Parathyroid adenoma (tissue), 2 donors: ENCODE results near the gene NRXN3.

Source experiments
- H2AFZ ChIP-seq: fragments of 300-600 bp; sonication (generic); one replicate; pipeline ENCODE4 v1.7.0; 2017; ENCODE audit warnings: antibody characterized with exemption, mild to moderate bottlenecking
- H3K27ac ChIP-seq: fragments of 300-600 bp; sonication (generic); one replicate; pipeline ENCODE4 v1.7.0; 2017
- H3K27me3 ChIP-seq: fragments of 300-600 bp; sonication (generic); one replicate; pipeline ENCODE4 v1.7.0; 2017; ENCODE audit warnings: low read length; ENCODE audit not compliant: control insufficient read depth, insufficient read depth
- H3K36me3 ChIP-seq: fragments of 300-600 bp; sonication (generic); one replicate; pipeline ENCODE4 v1.7.0; 2017; ENCODE audit warnings: low read length; ENCODE audit not compliant: control insufficient read depth, insufficient read depth
- H3K4me1 ChIP-seq: fragments of 300-600 bp; sonication (generic); one replicate; pipeline ENCODE4 v1.7.0; 2017; ENCODE audit warnings: control low read depth
- H3K4me2 ChIP-seq: fragments of 300-600 bp; sonication (generic); one replicate; pipeline ENCODE4 v1.7.0; 2017; ENCODE audit warnings: low read length
- H3K4me3 ChIP-seq: fragments of 300-600 bp; sonication (generic); one replicate; pipeline ENCODE4 v1.7.0; 2017; ENCODE audit warnings: low read depth, low read length
- H3K79me2 ChIP-seq: fragments of 300-600 bp; sonication (generic); one replicate; pipeline ENCODE4 v1.7.0; 2017; ENCODE audit warnings: control low read depth
- H3K9ac ChIP-seq: fragments of 300-600 bp; sonication (generic); one replicate; pipeline ENCODE4 v1.7.0; 2017; ENCODE audit warnings: mild to moderate bottlenecking
- H3K9me3 ChIP-seq: fragments of 300-600 bp; sonication (generic); one replicate; pipeline ENCODE4 v1.7.0; 2017; ENCODE audit warnings: low read length; ENCODE audit not compliant: control insufficient read depth
- TF ChIP-seq, protein P1 (sequence below): fragments of 300-600 bp; sonication (generic); IDR thresholded peaks from one replicate; pipeline ENCODE4 v1.7.0; 2017; ENCODE audit warnings: antibody characterized with exemption, mild to moderate bottlenecking
- donor health status: primary hyperparathyroidism.

Gene NRXN3

DNA sequence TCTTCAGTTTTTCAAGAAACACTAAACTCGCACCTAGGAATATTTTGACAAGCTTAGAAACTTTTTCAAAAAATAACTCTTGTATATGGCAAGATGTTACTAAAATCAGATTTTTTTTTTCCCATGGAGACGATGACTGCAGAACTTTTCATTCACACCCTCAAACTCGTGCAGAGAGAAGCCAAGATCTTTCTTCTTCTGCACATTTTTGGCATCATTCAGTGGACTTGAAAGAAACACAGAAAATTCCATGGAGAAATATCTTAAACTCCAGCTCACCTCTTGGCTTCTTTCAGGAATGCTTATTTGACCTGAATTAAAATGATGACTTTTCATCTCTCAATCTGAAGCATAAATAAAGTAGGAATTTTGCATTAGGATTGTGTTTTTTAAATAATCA is 919.4 kb downstream of the NRXN3 start:
- H2AFZ ChIP-seq: no peak overlapping the region
- peak overlapping the region; percentile 24 for H3K4me2 ChIP-seq
- H3K4me1 ChIP-seq: peaks cover 53% of the 10 kb centered on the region
- TF ChIP-seq, protein P1, sequence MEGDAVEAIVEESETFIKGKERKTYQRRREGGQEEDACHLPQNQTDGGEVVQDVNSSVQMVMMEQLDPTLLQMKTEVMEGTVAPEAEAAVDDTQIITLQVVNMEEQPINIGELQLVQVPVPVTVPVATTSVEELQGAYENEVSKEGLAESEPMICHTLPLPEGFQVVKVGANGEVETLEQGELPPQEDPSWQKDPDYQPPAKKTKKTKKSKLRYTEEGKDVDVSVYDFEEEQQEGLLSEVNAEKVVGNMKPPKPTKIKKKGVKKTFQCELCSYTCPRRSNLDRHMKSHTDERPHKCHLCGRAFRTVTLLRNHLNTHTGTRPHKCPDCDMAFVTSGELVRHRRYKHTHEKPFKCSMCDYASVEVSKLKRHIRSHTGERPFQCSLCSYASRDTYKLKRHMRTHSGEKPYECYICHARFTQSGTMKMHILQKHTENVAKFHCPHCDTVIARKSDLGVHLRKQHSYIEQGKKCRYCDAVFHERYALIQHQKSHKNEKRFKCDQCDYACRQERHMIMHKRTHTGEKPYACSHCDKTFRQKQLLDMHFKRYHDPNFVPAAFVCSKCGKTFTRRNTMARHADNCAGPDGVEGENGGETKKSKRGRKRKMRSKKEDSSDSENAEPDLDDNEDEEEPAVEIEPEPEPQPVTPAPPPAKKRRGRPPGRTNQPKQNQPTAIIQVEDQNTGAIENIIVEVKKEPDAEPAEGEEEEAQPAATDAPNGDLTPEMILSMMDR: no peak
- no peak overlapping the region for H3K9ac ChIP-seq
- H3K79me2 ChIP-seq: no peaks in the 10 kb centered on the region
- H3K4me3 ChIP-seq: no peak overlapping the region
- H3K36me3 ChIP-seq: no peaks in the 10 kb centered on the region
- no peaks in the 10 kb centered on the region for H3K9me3 ChIP-seq
- H3K27me3 ChIP-seq: no peaks in the 10 kb centered on the region
- H3K27ac ChIP-seq: peak overlapping the region; percentile 86

DNA sequence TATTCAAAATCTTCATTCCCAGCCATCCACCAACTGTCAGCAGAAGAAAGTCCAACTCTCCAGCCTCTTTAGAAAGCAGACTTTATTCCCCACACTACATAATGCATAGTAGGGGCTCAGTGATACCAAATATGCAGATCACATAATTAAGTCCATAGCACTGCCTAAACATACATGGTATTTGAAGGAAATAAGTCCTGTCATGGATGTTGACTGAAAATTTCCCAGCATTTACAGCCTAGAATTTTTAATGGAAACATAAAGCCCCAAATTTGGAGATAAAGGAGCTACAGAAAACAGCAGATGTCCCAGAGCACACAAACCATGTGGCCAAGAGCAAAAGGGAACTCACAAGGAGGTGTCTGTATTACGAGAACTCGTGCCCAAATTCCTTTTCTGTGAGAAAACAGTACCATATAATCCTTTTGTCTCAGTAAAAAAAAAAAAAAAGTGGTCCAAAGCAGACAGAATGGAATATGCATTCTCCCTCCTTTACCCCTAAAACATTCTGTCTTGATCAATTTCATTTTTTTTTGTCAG is 920.5 kb downstream of the NRXN3 start:
- H3K36me3 ChIP-seq: no peaks in the 10 kb centered on the region
- H3K4me3 ChIP-seq: no peak overlapping the region
- no peak overlapping the region for H3K9ac ChIP-seq
- TF ChIP-seq, protein P1: no peak
- H3K4me2 ChIP-seq: no peak overlapping the region
- no peaks in the 10 kb centered on the region for H3K79me2 ChIP-seq
- peaks cover 54% of the 10 kb centered on the region for H3K4me1 ChIP-seq
- peak overlapping the region; percentile 22 for H2AFZ ChIP-seq
- H3K9me3 ChIP-seq: no peaks in the 10 kb centered on the region
- H3K27me3 ChIP-seq: no peaks in the 10 kb centered on the region
- H3K27ac ChIP-seq: peak overlapping the region; percentile 86

DNA sequence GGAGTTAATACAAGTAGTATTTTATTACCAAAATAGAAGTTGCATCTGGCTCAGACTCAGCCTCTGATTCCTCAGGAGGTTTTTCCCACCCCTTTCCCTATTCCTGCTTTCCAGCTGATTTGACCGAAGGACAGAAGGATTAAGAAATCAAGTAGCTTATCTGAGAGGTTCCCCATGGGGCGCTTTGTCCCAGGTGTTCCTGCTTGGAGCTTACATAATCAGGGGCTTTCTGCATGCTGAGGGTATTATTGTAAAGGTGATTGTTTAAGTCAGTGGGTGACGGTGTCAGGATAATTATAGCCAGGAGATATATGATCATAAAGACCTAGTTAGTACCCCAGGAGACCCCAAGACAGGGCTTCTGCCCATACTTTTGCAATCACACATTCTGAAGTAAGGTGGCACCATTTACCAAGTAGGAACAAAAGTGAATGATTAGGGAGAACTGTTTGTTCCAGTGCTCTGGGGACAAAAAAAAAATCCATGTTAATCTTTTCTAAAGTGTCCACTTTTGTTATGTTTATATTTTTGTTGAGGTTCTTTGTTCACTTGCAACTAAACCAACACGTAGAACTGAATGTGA is 921.3 kb downstream of the NRXN3 start:
- no peaks in the 10 kb centered on the region for H3K27me3 ChIP-seq
- H3K4me1 ChIP-seq: peaks cover 48% of the 10 kb centered on the region
- no peak overlapping the region for H3K4me3 ChIP-seq
- peak overlapping the region; percentile 86 for H3K27ac ChIP-seq
- H3K4me2 ChIP-seq: no peak overlapping the region
- peak overlapping the region; percentile 59 for H2AFZ ChIP-seq
- TF ChIP-seq, protein P1: peak; percentile 46
- H3K79me2 ChIP-seq: no peaks in the 10 kb centered on the region
- no peaks in the 10 kb centered on the region for H3K36me3 ChIP-seq
- no peaks in the 10 kb centered on the region for H3K9me3 ChIP-seq
- H3K9ac ChIP-seq: no peak overlapping the region

DNA sequence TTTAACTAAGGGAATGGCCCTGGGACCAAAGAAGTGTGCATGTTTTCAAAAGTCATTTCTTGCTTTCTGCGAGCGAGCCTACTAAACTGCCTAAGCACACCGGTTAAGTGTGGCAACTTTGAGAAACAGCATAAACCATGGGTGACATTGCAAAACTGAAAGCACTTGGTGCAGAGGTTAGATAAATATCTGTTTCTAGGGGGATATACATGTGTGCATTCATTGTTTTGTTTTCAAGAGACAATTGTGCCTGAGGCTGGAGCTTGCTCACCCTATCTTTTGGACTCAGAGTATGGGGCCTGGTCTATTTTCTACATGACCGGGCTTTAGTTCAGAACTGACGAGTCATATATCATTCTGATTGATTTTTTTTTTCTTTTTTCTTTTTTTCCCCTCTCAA is 923.4 kb downstream of the NRXN3 start:
- Histone ChIP-seq H2AFZ (peak overlapping the region; percentile 61), H3K4me3 (no peak overlapping the region), H3K9ac (no peak overlapping the region), H3K27me3 (no peaks in the 10 kb centered on the region), H3K79me2 (no peaks in the 10 kb centered on the region), H3K4me1 (peaks cover 35% of the 10 kb centered on the region), H3K9me3 (no peaks in the 10 kb centered on the region), H3K4me2 (no peak overlapping the region), H3K27ac (no peak overlapping the region), H3K36me3 (no peaks in the 10 kb centered on the region)
- TF ChIP-seq, protein P1: no peak

DNA sequence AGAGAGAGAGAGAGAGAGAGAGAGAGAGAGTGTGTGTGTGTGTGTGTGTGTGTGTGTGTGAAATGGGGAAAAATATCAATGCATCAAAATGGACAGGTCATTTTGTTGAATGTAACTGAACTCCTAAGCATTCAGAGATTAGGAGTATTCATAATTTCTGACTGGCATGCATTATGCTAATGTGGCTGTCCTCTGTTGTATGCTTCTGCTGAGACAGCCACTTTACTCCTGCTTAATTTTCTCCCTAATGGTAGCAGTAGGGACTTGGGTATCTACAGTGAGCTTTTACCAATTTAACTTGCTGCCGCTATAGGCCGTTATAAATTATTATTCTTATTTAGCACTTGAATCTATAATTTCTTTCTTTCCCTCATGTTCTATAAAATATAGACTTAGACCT is 924.8 kb downstream of the NRXN3 start:
- TF ChIP-seq, protein P1: no peak
- Histone ChIP-seq H3K4me1 (peaks cover 29% of the 10 kb centered on the region), H3K79me2 (no peaks in the 10 kb centered on the region)

More for the DNA sequence above, 924.8 kb downstream of the NRXN3 start:
- Histone ChIP-seq H3K27me3 (no peaks in the 10 kb centered on the region), H3K9ac (no peak overlapping the region), H3K9me3 (no peaks in the 10 kb centered on the region), H3K4me3 (no peak overlapping the region), H2AFZ (no peak overlapping the region), H3K27ac (no peak overlapping the region), H3K4me2 (no peak overlapping the region), H3K36me3 (no peaks in the 10 kb centered on the region)
